Trophoblast cell (in vitro differentiated cells and primary cell): ENCODE data around the gene KCNMB3.

ENCODE experiments used
- DNase-seq, 2 donors: peaks; one replicate each; pipeline ENCODE4 v3.0.0-alpha.2; 2016
- H2AFZ ChIP-seq: 2 replicates; pipeline ENCODE4 v1.6.1; 2013; ENCODE audit warnings: low read length, moderate library complexity, mild to moderate bottlenecking; ENCODE audit not compliant: insufficient read depth, poor library complexity
- H2AK5ac ChIP-seq: 2 replicates; pipeline ENCODE4 v1.6.1; 2013; ENCODE audit warnings: mild to moderate bottlenecking, low read length
- H2BK120ac ChIP-seq: 2 replicates; pipeline ENCODE4 v1.6.1; 2013; ENCODE audit warnings: low read length, mild to moderate bottlenecking, moderate library complexity; ENCODE audit not compliant: insufficient read depth, poor library complexity
- H2BK12ac ChIP-seq: 2 replicates; pipeline ENCODE4 v1.6.1; 2013; ENCODE audit warnings: mild to moderate bottlenecking, low read length, moderate library complexity
- H2BK5ac ChIP-seq: 2 replicates; pipeline ENCODE4 v1.6.1; 2013; ENCODE audit warnings: low read length, low read depth, moderate library complexity, mild to moderate bottlenecking; ENCODE audit not compliant: poor library complexity
- H3K14ac ChIP-seq: 2 replicates; pipeline ENCODE4 v1.6.1; 2013; ENCODE audit warnings: mild to moderate bottlenecking, low read length
- H3K18ac ChIP-seq: 2 replicates; pipeline ENCODE4 v1.6.1; 2013; ENCODE audit warnings: mild to moderate bottlenecking, low read length
- H3K23ac ChIP-seq: 2 replicates; pipeline ENCODE4 v1.6.1; 2013; ENCODE audit warnings: low read length
- H3K27ac ChIP-seq: 2 replicates; pipeline ENCODE4 v1.5.1; 2013; ENCODE audit warnings: low read depth, mild to moderate bottlenecking, inconsistent platforms, low read length, moderate library complexity
- H3K27me3 ChIP-seq: 2 replicates; pipeline ENCODE4 v1.6.1; 2013; ENCODE audit warnings: inconsistent platforms, mild to moderate bottlenecking, low read length, moderate library complexity; ENCODE audit not compliant: insufficient read depth
- H3K36me3 ChIP-seq, 2 experiments: 1 replicate in 1 of 2; 2 replicates in 1 of 2; pipeline ENCODE4 v1.6.1; 2013; ENCODE audit warnings: low read length in 2 of 2, mild to moderate bottlenecking in 2 of 2, moderate library complexity in 1 of 2; ENCODE audit not compliant: insufficient read depth in 2 of 2, control insufficient read depth in 1 of 2
- H3K4ac ChIP-seq: 2 replicates; pipeline ENCODE4 v1.6.1; 2013; ENCODE audit warnings: low read depth, mild to moderate bottlenecking, low read length, moderate library complexity
- H3K4me1 ChIP-seq, 2 experiments: 1 replicate in 1 of 2; 2 replicates in 1 of 2; pipeline ENCODE4 v1.6.1; 2013; ENCODE audit warnings: low read length in 2 of 2, mild to moderate bottlenecking in 2 of 2, moderate library complexity in 1 of 2; ENCODE audit not compliant: insufficient read depth in 2 of 2, control insufficient read depth in 1 of 2
- H3K4me2 ChIP-seq: 2 replicates; pipeline ENCODE4 v1.6.1; 2013; ENCODE audit warnings: inconsistent platforms, mild to moderate bottlenecking, low read length, moderate library complexity
- H3K4me3 ChIP-seq: 2 replicates; pipeline ENCODE4 v1.5.1; 2013; ENCODE audit warnings: mild to moderate bottlenecking, low read depth, low read length, inconsistent platforms
- H3K79me1 ChIP-seq: one replicate; pipeline ENCODE4 v1.6.1; 2013; ENCODE audit warnings: low read length
- H3K79me2 ChIP-seq: 2 replicates; pipeline ENCODE4 v1.6.1; 2013; ENCODE audit warnings: low read length, mild to moderate bottlenecking; ENCODE audit not compliant: control insufficient read depth, insufficient read depth, poor library complexity
- H3K9ac ChIP-seq: 2 replicates; pipeline ENCODE4 v1.6.1; 2013; ENCODE audit warnings: mild to moderate bottlenecking, low read length
- H3K9me3 ChIP-seq: 2 replicates; pipeline ENCODE4 v1.6.1; 2013; ENCODE audit warnings: low read depth, mild to moderate bottlenecking, control low read depth, inconsistent platforms, low read length; ENCODE audit not compliant: insufficient read depth
- H4K12ac ChIP-seq: 2 replicates; pipeline ENCODE4 v1.6.1; 2013; ENCODE audit warnings: low read depth, mild to moderate bottlenecking, low read length, moderate library complexity
- H4K8ac ChIP-seq: 2 replicates; pipeline ENCODE4 v1.6.1; 2013; ENCODE audit warnings: low read depth, mild to moderate bottlenecking, low read length, moderate library complexity
- H4K91ac ChIP-seq: one replicate; pipeline ENCODE4 v1.6.1; 2013; ENCODE audit warnings: low read depth, mild to moderate bottlenecking, low read length, moderate library complexity
- WGBS: extraction: QIAGEN DNeasy Blood & Tissue Kit; methylation state at CpG from one replicate; pipeline ENCODE4 v1.1.7; 2013; ENCODE audit warnings: missing lambda C conversion rate; ENCODE audit not compliant: insufficient read length, insufficient coverage; ENCODE audit errors: extremely low coverage; 5-methylcytosine and 5-hydroxymethylcytosine counted together

Gene KCNMB3

GRCh38 chr3:179194931-179195330 lies 56.0 kb downstream of the KCNMB3 start:
- WGBS, result no CpG with 5 or more reads among the region's 4 CpGs
- H3K79me1 ChIP-seq, result no peaks in the 10 kb centered on the region
- no peak overlapping the region for H4K91ac ChIP-seq
- H2BK120ac ChIP-seq, result no peak overlapping the region
- H3K4ac ChIP-seq, result no peak overlapping the region
- DNase-seq, result peak; percentile 78 to 85
- H3K18ac ChIP-seq, result no peak overlapping the region
- no peak overlapping the region for H3K27ac ChIP-seq
- no peaks in the 10 kb centered on the region for H3K36me3 ChIP-seq
- peaks cover 0 to 4% of the 10 kb centered on the region in 2 experiments for H3K4me1 ChIP-seq
- H3K4me2 ChIP-seq, result no peak overlapping the region
- H3K9ac ChIP-seq, result no peak overlapping the region
- H3K79me2 ChIP-seq, result no peaks in the 10 kb centered on the region
- H3K27me3 ChIP-seq, result no peaks in the 10 kb centered on the region
- H3K23ac ChIP-seq, result no peak overlapping the region
- no peak overlapping the region for H3K4me3 ChIP-seq
- H3K9me3 ChIP-seq, result no peaks in the 10 kb centered on the region
- no peak overlapping the region for H4K8ac ChIP-seq
- H2BK5ac ChIP-seq, result no peak overlapping the region
- H2AFZ ChIP-seq, result no peak overlapping the region
- H2AK5ac ChIP-seq, result no peak overlapping the region
- no peak overlapping the region for H4K12ac ChIP-seq
- H2BK12ac ChIP-seq, result no peak overlapping the region
- H3K14ac ChIP-seq, result no peak overlapping the region
